Left forelimb (tissue), 1 donor: ENCODE measurements around the gene UNCX.
A peak's percentile ranks its signal among the peaks of the same experiment; 100 is the strongest.

Source experiments
- DNase-seq: peaks from one replicate; pipeline ENCODE4 v3.0.0-alpha.2; 2018; ENCODE audit warnings: low spot score

UNCX gene

GRCh38 chr7:1218541-1219165 lies 14.0 kb upstream of the UNCX start:
- DNase-seq, result no peak

- no peak for DNase-seq
These were observed 13.2 kb upstream of the UNCX start for GRCh38 chr7:1219498-1219897.

- DNase-seq, result no peak
These were observed 12.5 kb upstream of the UNCX start for GRCh38 chr7:1220000-1220726.

GRCh38 chr7:1220977-1221745 lies 11.5 kb upstream of the UNCX start:
- DNase-seq, result peak; percentile 53

GRCh38 chr7:1223196-1223981 lies 9.3 kb upstream of the UNCX start:
- DNase-seq, result peak; percentile 53

- peak; percentile 66 for DNase-seq
These were observed 8.5 kb upstream of the UNCX start for GRCh38 chr7:1224086-1224716.

- DNase-seq, result no peak
These were observed 7.6 kb upstream of the UNCX start for GRCh38 chr7:1225030-1225429.

GRCh38 chr7:1225441-1226185 lies 7.1 kb upstream of the UNCX start:
- peak; percentile 65 for DNase-seq

- DNase-seq, result peak; percentile 55
These were observed 6.3 kb upstream of the UNCX start for GRCh38 chr7:1226186-1226901.

GRCh38 chr7:1227071-1227804 lies 5.4 kb upstream of the UNCX start:
- no peak for DNase-seq

- peak; percentile 55 for DNase-seq
These were observed 4.7 kb upstream of the UNCX start for GRCh38 chr7:1227814-1228544.

- no peak for DNase-seq
These were observed 4.0 kb upstream of the UNCX start for GRCh38 chr7:1228545-1229201.

- peak; percentile 54 for DNase-seq
These were observed 3.3 kb upstream of the UNCX start for GRCh38 chr7:1229202-1229947.

GRCh38 chr7:1229956-1230355 lies 2.7 kb upstream of the UNCX start:
- no peak for DNase-seq

GRCh38 chr7:1230411-1231213 lies 2.1 kb upstream of the UNCX start:
- DNase-seq, result peak; percentile 58

- no peak for DNase-seq
These were observed 1.2 kb upstream of the UNCX start for GRCh38 chr7:1231214-1232102.
